Caco-2 (cell line): Measurements from ENCODE around the gene ACP7. TPM values are rescaled to one million over a fixed set of nuclear protein-coding genes. Genes with fewer than 3 reads are reported as not detected.

ENCODE experiments used
- BruUV-seq: library from RNA; stranded (reverse); fragments of 400-500 nt; replicated peaks from 2 replicates; lab custom pipeline; 2021; lab: Mats Ljungman, UMichigan
- CTCF ChIA-PET: fragments of 300-600 bp; sonication (Branson Sonifier 250); formaldehyde crosslinking; loops from one replicate; lab custom pipeline; 2022; ENCODE audit warnings: antibody characterized with exemption; lab: Charles Lee
- POLR2A ChIA-PET: fragments of 300-600 bp; sonication (Branson Sonifier 250); formaldehyde crosslinking; loops from one replicate; lab custom pipeline; 2022; ENCODE audit warnings: antibody characterized with exemption; lab: Charles Lee
- DNase-seq, 2 experiments: peaks; one replicate each; pipeline versions ENCODE4 v3.0.0 to v3.0.0-alpha.2; 2020 to 2022
- H3K27me3 ChIP-seq: replicated peaks from 2 replicates; pipeline ENCODE4 v1.6.0; 2011; ENCODE audit warnings: low read length; ENCODE audit not compliant: control insufficient read depth, insufficient read depth
- H3K36me3 ChIP-seq: 2 replicates; pipeline ENCODE4 v1.5.1; 2011; ENCODE audit warnings: low read length; ENCODE audit not compliant: control insufficient read depth, insufficient read depth
- H3K4me1 ChIP-seq: fragments of 250-450 bp; sonication (Bioruptor Pico); 2 replicates; pipeline ENCODE4 v1.5.1; 2020; ENCODE audit warnings: mild to moderate bottlenecking
- H3K4me3 ChIP-seq: 2 replicates; pipeline ENCODE4 v1.5.1; 2011; ENCODE audit warnings: low read depth, mild to moderate bottlenecking, control low read depth, low read length
- H3K9me3 ChIP-seq: fragments of 250-450 bp; sonication (Bioruptor Pico); 2 replicates; pipeline ENCODE4 v1.5.1; 2020; ENCODE audit warnings: mild to moderate bottlenecking, moderate library complexity
- H3K27ac Mint-ChIP-seq: one replicate; pipeline ENCODE4 v1.8.0; 2022; ENCODE audit warnings: mixed read lengths; ENCODE audit not compliant: unreplicated experiment
- H3K27me3 Mint-ChIP-seq: one replicate; pipeline ENCODE4 v1.8.0; 2022; ENCODE audit warnings: mixed read lengths; ENCODE audit not compliant: insufficient read depth, unreplicated experiment
- H3K36me3 Mint-ChIP-seq: one replicate; pipeline ENCODE4 v1.8.0; 2022; ENCODE audit warnings: mild to moderate bottlenecking, mixed read lengths; ENCODE audit not compliant: insufficient read depth, unreplicated experiment
- H3K4me1 Mint-ChIP-seq: one replicate; pipeline ENCODE4 v1.8.0; 2022; ENCODE audit warnings: low read depth, mixed read lengths; ENCODE audit not compliant: unreplicated experiment
- H3K4me3 Mint-ChIP-seq: one replicate; pipeline ENCODE4 v1.8.0; 2022; ENCODE audit warnings: mild to moderate bottlenecking, moderate library complexity, mixed read lengths; ENCODE audit not compliant: unreplicated experiment
- H3K9me3 Mint-ChIP-seq: one replicate; pipeline ENCODE4 v1.8.0; 2022; ENCODE audit warnings: mixed read lengths; ENCODE audit not compliant: unreplicated experiment
- CTCF ChIP-seq, 2 experiments: fragments of 200-600 bp in 1 of 2; IDR thresholded peaks; 1 replicate in 1 of 2; 2 replicates in 1 of 2; pipeline versions ENCODE4 v1.5.1 to v1.8.0; 2011 to 2022; ENCODE audit warnings: antibody characterized with exemption in 1 of 2, control low read depth in 1 of 2, inconsistent platforms in 1 of 2, low read depth in 1 of 2, low read length in 1 of 2, mild to moderate bottlenecking in 1 of 2, moderate library complexity in 1 of 2; ENCODE audit not compliant: insufficient read depth in 1 of 2, severe bottlenecking in 1 of 2, unreplicated experiment in 1 of 2
- intact Hi-C: fragments of 100-400 bp; cut with micrococcal nuclease; formaldehyde crosslinking; loops from one replicate; pipeline ENCODE4 v1.10.0; 2022; ENCODE audit not compliant: unreplicated experiment
- total RNA-seq: library from RNA; stranded (reverse); gene quantifications from 2 replicates; pipeline ENCODE4 v1.2.3, GENCODE V29; 2022

The ACP7 gene
- total RNA-seq, 1 experiment from 2014 or later, result 0.45 TPM

GRCh38 chr19:39125199-39125553 lies 41.0 kb downstream of the ACP7 start:
- peaks cover 35% of the 10 kb centered on the region for H3K4me1 ChIP-seq
- H3K27me3 ChIP-seq, result no peaks in the 10 kb centered on the region
- Mint-ChIP-seq H3K36me3 (peaks cover 30% of the 10 kb centered on the region), H3K4me1 (peaks cover 36% of the 10 kb centered on the region), H3K27me3 (no peaks in the 10 kb centered on the region), H3K4me3 (peak overlapping the region; percentile 94), H3K27ac (peak overlapping the region; percentile 98), H3K9me3 (no peaks in the 10 kb centered on the region)
- intact Hi-C loops, result loop anchor here (5.0 kb wide), 1 partner anchor 272 kb away; no protein-coding TSS in a partner anchor
- TF ChIP-seq CTCF (IDR thresholded peaks at IDR 0.05; ENCODE audit: insufficient read depth in 1 of 2, low read depth in 1 of 2, low read length in 1 of 2, severe bottlenecking in 1 of 2, unreplicated experiment in 1 of 2), result no peak
- peak overlapping the region; percentile 37 for H3K4me3 ChIP-seq
- BruUV-seq, result no TSS peak
- H3K9me3 ChIP-seq, result no peaks in the 10 kb centered on the region
- POLR2A ChIA-PET, result no interaction called here
- CTCF ChIA-PET, result interaction anchor here (0.6 kb wide), 1 partner anchor 316 kb away, joined by 6 read pairs; no protein-coding TSS in a partner anchor
- H3K36me3 ChIP-seq, result no peaks in the 10 kb centered on the region
- no peak for DNase-seq

GRCh38 chr19:39125554-39126311 lies 41.6 kb downstream of the ACP7 start, which contains the start of gene PAK4:
Gene PAK4 (plus strand): TSS chr19:39125786. CDS start chr19:39169554, 43,768 bp downstream.
- Mint-ChIP-seq H3K9me3 (no peaks in the 10 kb centered on the region), H3K4me3 (peak within 1 kb of the TSS; percentile 94), H3K27ac (peak within 1 kb of the TSS; percentile 98), H3K36me3 (peaks cover 32% of the 10 kb centered on the region), H3K27me3 (no peaks in the 10 kb centered on the region), H3K4me1 (peaks cover 42% of the 10 kb centered on the region)
- Histone ChIP-seq H3K9me3 (no peaks in the 10 kb centered on the region), H3K4me3 (peak within 1 kb of the TSS; percentile 86), H3K36me3 (no peaks in the 10 kb centered on the region), H3K4me1 (peaks cover 35% of the 10 kb centered on the region), H3K27me3 (no peaks in the 10 kb centered on the region)
- peak in 1 of 2 experiments; percentile 13 for TF ChIP-seq CTCF (IDR thresholded peaks at IDR 0.05; ENCODE audit: insufficient read depth in 1 of 2, low read depth in 1 of 2, low read length in 1 of 2, severe bottlenecking in 1 of 2, unreplicated experiment in 1 of 2)
- intact Hi-C loops, result loop anchor here (1.0 to 5.0 kb wide), 3 partner anchors 14 to 272 kb away; no protein-coding TSS in a partner anchor
- CTCF ChIA-PET, result interaction anchor here (0.6 kb wide), 1 partner anchor 74 kb away, joined by 3 read pairs; no protein-coding TSS in a partner anchor
- POLR2A ChIA-PET, result interaction anchor here (0.6 to 0.8 kb wide), 3 partner anchors 10 to 873 kb away, joined by 3 to 11 read pairs (median 3); no protein-coding TSS in a partner anchor
- DNase-seq, result peak; percentile 98 to 99
- BruUV-seq, result no TSS peak
